Body of pancreas (tissue), 4 donors: ENCODE measurements around the gene KCTD3. TPM values are rescaled to one million over a fixed set of nuclear protein-coding genes. Genes with fewer than 3 reads are reported as not detected.

Experiments used
- ATAC-seq: fragments of 150-250 bp; one replicate; pipeline ENCODE4 v1.9.1; 2016
- DNase-seq, 4 donors: peaks; one replicate each; pipeline ENCODE4 v3.0.0-alpha.2; 2019
- H3K27ac ChIP-seq, 4 donors: fragments of 200-600 bp; sonication (generic); 1 replicate in 3 of 4; 2 replicates in 1 of 4; pipeline versions ENCODE4 v1.5.1 to v1.6.1; 2016 to 2019; ENCODE audit warnings: mild to moderate bottlenecking in 1 of 4, mixed read lengths in 1 of 4, moderate library complexity in 1 of 4
- H3K27me3 ChIP-seq, 2 donors: fragments of 200-600 bp; sonication (generic); one replicate each; pipeline ENCODE4 v1.6.0; 2016; ENCODE audit warnings: mild to moderate bottlenecking in 1 of 2
- H3K36me3 ChIP-seq, 2 donors: fragments of 200-600 bp; sonication (generic); replicated peaks in 1 of 2; 2 replicates each; pipeline ENCODE4 v1.5.1; 2016; ENCODE audit warnings: low read depth in 2 of 2; ENCODE audit not compliant: insufficient read depth in 1 of 2
- H3K4me1 ChIP-seq: fragments of 200-600 bp; sonication (generic); one replicate; pipeline ENCODE4 v1.6.0; 2016
- H3K4me3 ChIP-seq, 2 donors: fragments of 200-600 bp; sonication (generic); 1 replicate in 1 of 2; 2 replicates in 1 of 2; pipeline ENCODE4 v1.5.1; 2016 to 2019
- H3K9me3 ChIP-seq, 3 donors: fragments of 200-600 bp; sonication (generic); 1 replicate in 2 of 3; 2 replicates in 1 of 3; pipeline ENCODE4 v1.5.1; 2016
- CTCF ChIP-seq, 7 experiments: fragments of 450-650 bp in 4 of 7; fragments of 200-600 bp in 3 of 7; sonication (generic) in 3 of 7; IDR thresholded peaks; one replicate each; pipeline ENCODE4 v1.5.1; 2016 to 2019; ENCODE audit warnings: antibody characterized with exemption in 7 of 7
- POLR2A ChIP-seq, 3 donors: fragments of 450-650 bp; IDR thresholded peaks; one replicate each; pipeline ENCODE4 v1.6.1; 2016; ENCODE audit warnings: antibody characterized with exemption in 3 of 3, mild to moderate bottlenecking in 2 of 3
- WGBS, 2 donors: methylation state at CpG; one replicate each; pipeline ENCODE4 v1.1.5; 2017; 5-methylcytosine and 5-hydroxymethylcytosine counted together
- intact Hi-C: fragments of 100-400 bp; cut with DNase I; formaldehyde crosslinking; loops from one replicate; pipeline ENCODE4 v1.15.1; 2023
- total RNA-seq, 2 donors: library from RNA; depleted of rRNA; stranded (reverse); fragments of >200 nt; gene quantifications; one replicate each; pipeline ENCODE4 v1.1.0, GENCODE V29; 2016

KCTD3 gene
- total RNA-seq, 2 donors from 2014 or later: 31.6 to 38.7 TPM

DNA sequence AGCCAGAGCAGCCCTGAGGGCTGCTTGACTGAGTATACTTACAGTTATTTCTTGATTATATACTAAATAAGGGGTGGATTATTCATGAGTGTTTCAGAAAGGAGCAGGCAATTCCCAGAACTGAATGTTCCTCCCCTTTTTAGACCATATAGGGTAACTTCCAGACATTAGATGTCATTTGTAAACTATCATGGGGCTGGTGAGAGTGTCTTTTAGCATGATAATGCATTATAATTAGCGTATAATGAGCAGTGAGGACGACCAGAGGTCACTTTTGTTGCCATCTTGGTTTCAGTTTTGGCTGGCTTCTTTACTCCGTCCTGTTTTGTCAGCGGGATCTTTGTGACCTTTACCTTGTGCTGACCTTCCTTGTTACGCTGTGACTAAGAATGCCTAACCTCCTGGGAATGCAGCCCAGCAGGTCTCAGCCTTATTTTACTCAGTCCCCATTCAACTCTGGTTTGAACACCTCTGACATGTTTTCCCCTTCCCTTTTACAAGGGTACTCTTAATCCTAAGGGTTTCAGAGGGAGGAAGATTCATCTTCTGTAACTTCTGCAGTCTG, 16.2 kb downstream of the KCTD3 start:
- Histone ChIP-seq H3K36me3 (peaks cover 12 to 14% of the 10 kb centered on the region in 2 donors), H3K4me1 (no peaks in the 10 kb centered on the region), H3K9me3 (no peaks in the 10 kb centered on the region), H3K27me3 (no peaks in the 10 kb centered on the region), H3K4me3 (no peak overlapping the region), H3K27ac (peak overlapping the region in 3 of 4 donors; percentile 36 to 60 (median 60))
- intact Hi-C loops: no loop called here
- ATAC-seq: peak; percentile 81
- no peak for TF ChIP-seq CTCF (IDR thresholded peaks at IDR 0.05)
- TF ChIP-seq POLR2A (IDR thresholded peaks at IDR 0.05): no peak
- WGBS, 2 donors: 61 to 65% methylated on average over 5 of the region's 5 CpGs
- peak in 3 of 4 donors; percentile 27 to 37 (median 30) for DNase-seq

DNA sequence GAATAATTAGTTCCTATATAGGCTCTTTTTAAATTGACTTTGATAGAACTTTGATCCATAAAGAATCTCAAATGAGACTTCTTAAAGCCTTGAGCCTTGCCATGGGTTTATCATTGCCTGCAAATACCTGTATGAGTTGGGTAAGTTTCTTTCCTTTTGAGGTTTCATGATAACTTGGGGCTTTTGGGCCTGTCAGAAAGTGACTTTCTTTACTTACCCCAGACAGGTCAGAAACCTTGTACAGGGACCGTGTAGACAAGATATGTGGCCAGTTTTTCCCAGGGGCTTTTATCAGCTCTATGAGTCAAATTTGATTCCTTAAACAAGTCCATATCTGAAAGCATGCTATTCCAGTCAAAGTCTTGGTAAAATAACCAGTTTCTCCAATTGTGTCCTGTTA, 17.3 kb downstream of the KCTD3 start:
- intact Hi-C loops: no loop called here
- Histone ChIP-seq H3K27ac (no peak overlapping the region), H3K4me1 (no peaks in the 10 kb centered on the region), H3K9me3 (no peaks in the 10 kb centered on the region), H3K36me3 (peaks cover 3 to 7% of the 10 kb centered on the region in 2 donors), H3K27me3 (no peaks in the 10 kb centered on the region), H3K4me3 (no peak overlapping the region)
- no peak for DNase-seq
- ATAC-seq: no peak
- no peak for TF ChIP-seq CTCF (IDR thresholded peaks at IDR 0.05)
- TF ChIP-seq POLR2A (IDR thresholded peaks at IDR 0.05): no peak
- 48 to 82% methylated on average over 1 of the region's 1 CpG for WGBS, 2 donors

DNA sequence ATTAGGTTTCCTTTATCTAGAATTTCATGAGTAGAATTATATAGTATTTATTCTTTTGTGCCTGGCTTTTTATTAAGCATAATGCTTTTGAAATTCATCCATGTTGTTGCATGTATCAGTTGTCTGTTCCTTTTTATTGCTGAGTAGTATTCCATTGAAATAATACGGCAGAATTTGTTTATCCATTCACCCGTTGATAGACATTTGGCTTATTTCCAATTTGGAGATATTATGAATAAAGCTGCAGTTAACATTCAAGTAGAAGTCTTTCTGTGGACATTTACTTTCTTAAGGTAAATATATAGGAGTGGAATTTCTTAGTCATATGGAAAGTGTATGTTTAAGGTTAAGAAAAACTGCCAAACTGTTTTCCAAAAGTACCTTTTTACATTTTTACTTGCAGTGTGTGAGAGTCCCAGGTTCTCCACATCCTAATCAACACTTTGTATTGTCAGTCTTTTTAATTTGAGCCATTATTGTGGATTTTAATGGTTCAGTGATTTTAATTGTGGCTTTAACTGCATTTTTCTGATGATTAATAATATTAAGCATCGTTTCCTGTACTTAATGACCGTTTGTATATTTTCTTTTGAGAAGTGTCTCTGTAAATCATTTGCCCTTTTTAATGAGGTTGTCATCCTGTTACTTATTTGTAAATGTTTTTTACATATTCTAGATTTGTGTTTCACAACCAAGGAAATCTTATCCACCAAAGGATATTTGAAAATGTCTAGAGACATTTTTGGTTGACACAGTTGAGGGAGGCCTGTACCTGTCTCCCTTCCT, 22.7 kb downstream of the KCTD3 start:
- Histone ChIP-seq H3K27ac (no peak overlapping the region), H3K4me1 (peaks cover 9% of the 10 kb centered on the region), H3K4me3 (no peak overlapping the region), H3K9me3 (no peaks in the 10 kb centered on the region), H3K36me3 (no peaks in the 10 kb centered on the region), H3K27me3 (no peaks in the 10 kb centered on the region)
- TF ChIP-seq POLR2A (IDR thresholded peaks at IDR 0.05): no peak
- no peak for TF ChIP-seq CTCF (IDR thresholded peaks at IDR 0.05)
- no peak for DNase-seq
- intact Hi-C loops: no loop called here
- no peak for ATAC-seq
- 51 to 60% methylated on average over 4 of the region's 4 CpGs for WGBS, 2 donors

GRCh38 chr1:215590779-215591491, 23.8 kb downstream of the KCTD3 start:
- Histone ChIP-seq H3K27me3 (no peaks in the 10 kb centered on the region), H3K36me3 (peaks cover 0 to 1% of the 10 kb centered on the region in 2 donors)
- WGBS, 2 donors: 95 to 98% methylated on average over 4 of the region's 4 CpGs

More at GRCh38 chr1:215590779-215591491, 23.8 kb downstream of the KCTD3 start:
- intact Hi-C loops: no loop called here
- DNase-seq: no peak
- H3K4me3 ChIP-seq: no peak overlapping the region
- TF ChIP-seq POLR2A (IDR thresholded peaks at IDR 0.05): no peak
- no peak for TF ChIP-seq CTCF (IDR thresholded peaks at IDR 0.05)
- no peak overlapping the region for H3K27ac ChIP-seq
- H3K9me3 ChIP-seq: no peaks in the 10 kb centered on the region
- H3K4me1 ChIP-seq: peaks cover 16% of the 10 kb centered on the region
- ATAC-seq: no peak
